ENCODE results near the gene PI16. TPM values are rescaled to one million over a fixed set of nuclear protein-coding genes. Genes with fewer than 3 reads are reported as not detected.

Gene PI16
- polyA plus RNA-seq, 1 donor (not counting 4 experiments of a cell fraction or from before 2014, with no cell fraction given): not detected

DNA sequence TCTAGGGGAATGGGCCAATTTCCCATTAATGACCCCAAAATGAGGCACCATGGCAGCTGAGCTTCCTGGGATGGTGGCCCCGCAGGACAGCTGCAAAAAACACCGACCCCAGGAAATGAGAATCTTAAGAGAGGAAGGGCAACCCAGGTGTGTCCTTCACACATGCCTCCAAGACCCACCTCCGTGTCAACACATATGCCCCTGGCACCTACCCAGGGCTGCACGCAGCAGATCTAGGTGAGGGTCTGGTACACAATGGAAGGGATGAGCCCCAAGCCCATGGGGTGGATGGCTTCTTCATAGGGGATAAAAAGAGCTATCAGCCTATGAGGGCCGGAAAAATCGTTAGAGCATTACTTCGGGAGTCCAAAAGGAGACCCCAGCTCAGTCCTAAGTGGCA, 22.0 kb downstream of the PI16 start:
- no peak overlapping the region for H3K4me2 ChIP-seq (ENCODE audit: control insufficient read depth, extremely low read depth, insufficient read depth, low read depth, low read length)
- no peak for DNase-seq (ENCODE audit: low read depth, low spot score)
- no peak overlapping the region for H3K9ac ChIP-seq (ENCODE audit: control insufficient read depth, extremely low read depth, insufficient read depth, low read length)
- dilution Hi-C loops (cut with MboI; ENCODE audit: extremely low pct_ligation_motif_present, low sequenced_read_pairs): no loop called here
- H3K27me3 ChIP-seq (ENCODE audit: control insufficient read depth, extremely low read depth, insufficient read depth, low read length): no peaks in the 10 kb centered on the region
- no peak overlapping the region for H3K4me3 ChIP-seq (ENCODE audit: control insufficient read depth in 2 of 3, extremely low read depth in 1 of 3, insufficient read depth in 2 of 3, low read depth in 1 of 3, low read length in 3 of 3)
- H2AFZ ChIP-seq (ENCODE audit: control insufficient read depth, low read length): no peak overlapping the region
- H3K79me2 ChIP-seq (ENCODE audit: control insufficient read depth, insufficient read depth, low read length): peaks cover 19% of the 10 kb centered on the region
- FAIRE-seq: no peak
- H3K9me1 ChIP-seq (ENCODE audit: control insufficient read depth, extremely low read depth, insufficient read depth, low read length): no peaks in the 10 kb centered on the region
- H3K9me3 ChIP-seq (ENCODE audit: control insufficient read depth, low read depth, low read length): no peaks in the 10 kb centered on the region
- H3K27ac ChIP-seq (ENCODE audit: control insufficient read depth, insufficient read depth, low read length): no peak overlapping the region
- H3K4me1 ChIP-seq (ENCODE audit: control insufficient read depth, extremely low read depth, insufficient read depth, low read length): peaks cover under 1% of the 10 kb centered on the region
- peaks cover 14% of the 10 kb centered on the region for H4K20me1 ChIP-seq (ENCODE audit: control insufficient read depth, extremely low read depth, insufficient read depth, low read length)
- TF ChIP-seq, protein P1, sequence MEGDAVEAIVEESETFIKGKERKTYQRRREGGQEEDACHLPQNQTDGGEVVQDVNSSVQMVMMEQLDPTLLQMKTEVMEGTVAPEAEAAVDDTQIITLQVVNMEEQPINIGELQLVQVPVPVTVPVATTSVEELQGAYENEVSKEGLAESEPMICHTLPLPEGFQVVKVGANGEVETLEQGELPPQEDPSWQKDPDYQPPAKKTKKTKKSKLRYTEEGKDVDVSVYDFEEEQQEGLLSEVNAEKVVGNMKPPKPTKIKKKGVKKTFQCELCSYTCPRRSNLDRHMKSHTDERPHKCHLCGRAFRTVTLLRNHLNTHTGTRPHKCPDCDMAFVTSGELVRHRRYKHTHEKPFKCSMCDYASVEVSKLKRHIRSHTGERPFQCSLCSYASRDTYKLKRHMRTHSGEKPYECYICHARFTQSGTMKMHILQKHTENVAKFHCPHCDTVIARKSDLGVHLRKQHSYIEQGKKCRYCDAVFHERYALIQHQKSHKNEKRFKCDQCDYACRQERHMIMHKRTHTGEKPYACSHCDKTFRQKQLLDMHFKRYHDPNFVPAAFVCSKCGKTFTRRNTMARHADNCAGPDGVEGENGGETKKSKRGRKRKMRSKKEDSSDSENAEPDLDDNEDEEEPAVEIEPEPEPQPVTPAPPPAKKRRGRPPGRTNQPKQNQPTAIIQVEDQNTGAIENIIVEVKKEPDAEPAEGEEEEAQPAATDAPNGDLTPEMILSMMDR (optimal IDR thresholded peaks at IDR 0.05 in 1 of 3, IDR thresholded peaks at IDR 0.05 in 1 of 3, conservative IDR thresholded peaks at IDR 0.05 in 1 of 3; ENCODE audit: extremely low read depth in 1 of 3, insufficient read depth in 2 of 3, low read length in 3 of 3): no peak
- TF ChIP-seq EZH2 (IDR thresholded peaks at IDR 0.05; ENCODE audit: low read length): no peak
- peaks cover 42 to 48% of the 10 kb centered on the region in 2 experiments for H3K36me3 ChIP-seq (ENCODE audit: control insufficient read depth in 2 of 2, extremely low read depth in 1 of 2, insufficient read depth in 2 of 2, low read length in 2 of 2)

DNA sequence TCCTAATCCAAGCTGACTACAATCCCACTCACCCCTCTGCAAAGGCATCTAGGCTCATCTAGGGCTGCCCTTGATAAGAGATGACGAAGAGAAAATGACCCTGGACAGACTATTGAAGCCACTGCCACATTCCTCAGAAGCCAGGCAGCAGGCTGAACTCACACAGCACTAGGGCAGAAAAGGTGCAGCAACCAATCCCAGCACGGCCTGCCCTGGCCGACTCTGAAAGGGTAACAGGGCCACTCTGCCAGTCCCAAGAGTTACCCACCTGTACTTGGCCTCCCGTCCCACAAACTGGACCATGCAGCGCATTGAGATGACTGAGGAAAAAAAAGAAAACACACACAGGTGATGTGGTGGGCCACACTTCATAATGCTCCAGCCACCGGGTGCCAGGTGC, 22.4 kb downstream of the PI16 start:
- dilution Hi-C loops (cut with MboI; ENCODE audit: extremely low pct_ligation_motif_present, low sequenced_read_pairs): no loop called here
- no peaks in the 10 kb centered on the region for H3K9me3 ChIP-seq (ENCODE audit: control insufficient read depth, low read depth, low read length)
- no peak overlapping the region for H3K4me2 ChIP-seq (ENCODE audit: control insufficient read depth, extremely low read depth, insufficient read depth, low read depth, low read length)
- H3K79me2 ChIP-seq (ENCODE audit: control insufficient read depth, insufficient read depth, low read length): peaks cover 23% of the 10 kb centered on the region
- H3K27me3 ChIP-seq (ENCODE audit: control insufficient read depth, extremely low read depth, insufficient read depth, low read length): no peaks in the 10 kb centered on the region
- H2AFZ ChIP-seq (ENCODE audit: control insufficient read depth, low read length): no peak overlapping the region
- H3K9me1 ChIP-seq (ENCODE audit: control insufficient read depth, extremely low read depth, insufficient read depth, low read length): no peaks in the 10 kb centered on the region
- peaks cover 40 to 50% of the 10 kb centered on the region in 2 experiments for H3K36me3 ChIP-seq (ENCODE audit: control insufficient read depth in 2 of 2, extremely low read depth in 1 of 2, insufficient read depth in 2 of 2, low read length in 2 of 2)
- FAIRE-seq: no peak
- H4K20me1 ChIP-seq (ENCODE audit: control insufficient read depth, extremely low read depth, insufficient read depth, low read length): peaks cover 14% of the 10 kb centered on the region
- no peak overlapping the region for H3K4me3 ChIP-seq (ENCODE audit: control insufficient read depth in 2 of 3, extremely low read depth in 1 of 3, insufficient read depth in 2 of 3, low read depth in 1 of 3, low read length in 3 of 3)
- no peak overlapping the region for H3K27ac ChIP-seq (ENCODE audit: control insufficient read depth, insufficient read depth, low read length)
- no peak overlapping the region for H3K9ac ChIP-seq (ENCODE audit: control insufficient read depth, extremely low read depth, insufficient read depth, low read length)
- no peak for DNase-seq (ENCODE audit: low read depth, low spot score)
- H3K4me1 ChIP-seq (ENCODE audit: control insufficient read depth, extremely low read depth, insufficient read depth, low read length): no peaks in the 10 kb centered on the region
- TF ChIP-seq, protein P1 (optimal IDR thresholded peaks at IDR 0.05 in 1 of 3, IDR thresholded peaks at IDR 0.05 in 1 of 3, conservative IDR thresholded peaks at IDR 0.05 in 1 of 3; ENCODE audit: extremely low read depth in 1 of 3, insufficient read depth in 2 of 3, low read length in 3 of 3): no peak
- TF ChIP-seq EZH2 (IDR thresholded peaks at IDR 0.05; ENCODE audit: low read length): no peak

Measured in keratinocyte (primary cell).